Endothelial cell of umbilical vein (primary cell): ENCODE data around the gene BPTF. TPM values are rescaled to one million over a fixed set of nuclear protein-coding genes. Genes with fewer than 3 reads are reported as not detected.

Source experiments
- BruUV-seq: library from RNA; stranded (reverse); fragments of 400-500 nt; replicated peaks from 2 replicates; lab custom pipeline; 2021; lab: Mats Ljungman, UMichigan
- CTCF ChIA-PET: fragments of 300-600, 350-600 bp; sonication (Branson Sonifier 250); formaldehyde crosslinking; loops from one replicate; lab custom pipeline; 2021; ENCODE audit warnings: antibody characterized with exemption, inconsistent platforms; lab: Charles Lee
- POLR2A ChIA-PET: fragments of 300-600, 350-600 bp; sonication (Branson Sonifier 250); formaldehyde crosslinking; loops from one replicate; lab custom pipeline; 2021; ENCODE audit warnings: antibody characterized with exemption, inconsistent platforms; lab: Charles Lee
- DNase-seq: peaks from one replicate; pipeline ENCODE4 v3.0.0-alpha.2; 2011; ENCODE audit warnings: low read depth, low spot score
- FAIRE-seq: peaks from 2 replicates; lab custom pipeline; 2011; peaks lifted over from hg19 to GRCh38; lab: Jason Lieb, UNC
- H2AFZ ChIP-seq: 2 replicates; pipeline ENCODE4 v1.6.0; 2012; ENCODE audit warnings: low read depth, low read length, control low read depth, inconsistent platforms
- H3K27ac ChIP-seq: 2 replicates; pipeline ENCODE4 v1.5.1; 2011; ENCODE audit warnings: low read depth, mild to moderate bottlenecking, control low read depth, low read length, moderate library complexity; ENCODE audit not compliant: insufficient read depth
- H3K27me3 ChIP-seq, 2 experiments: 2 replicates each; pipeline versions ENCODE4 v1.6.0 to v1.6.1; 2011; ENCODE audit warnings: low read length in 2 of 2, mixed read lengths in 1 of 2; ENCODE audit not compliant: control insufficient read depth in 2 of 2, insufficient read depth in 2 of 2
- H3K36me3 ChIP-seq, 2 experiments: 2 replicates in 1 of 2; 3 replicates in 1 of 2; pipeline ENCODE4 v1.5.1; 2011; ENCODE audit warnings: low read length in 2 of 2, mild to moderate bottlenecking in 1 of 2, moderate library complexity in 1 of 2; ENCODE audit not compliant: control insufficient read depth in 2 of 2, insufficient read depth in 2 of 2; ENCODE audit errors: extremely low read depth in 1 of 2
- H3K4me1 ChIP-seq: 3 replicates; pipeline ENCODE4 v1.5.1; 2011; ENCODE audit warnings: mild to moderate bottlenecking, low read length; ENCODE audit not compliant: control insufficient read depth, insufficient read depth; ENCODE audit errors: extremely low read depth
- H3K4me2 ChIP-seq: 2 replicates; pipeline ENCODE4 v1.6.1; 2011; ENCODE audit warnings: low read length, control low read depth, mixed read lengths; ENCODE audit not compliant: insufficient read depth
- H3K4me3 ChIP-seq, 3 experiments: fragments of 200-600 bp in 1 of 3; sonication (generic), shearing (Covaris generic) in 1 of 3; replicated peaks in 1 of 3; 2 replicates each; pipeline ENCODE4 v1.5.1; 2011 to 2016; ENCODE audit warnings: control low read depth in 3 of 3, low read length in 3 of 3, mild to moderate bottlenecking in 2 of 3, inconsistent platforms in 1 of 3, low read depth in 1 of 3, moderate library complexity in 1 of 3; ENCODE audit not compliant: insufficient read depth in 1 of 3
- H3K79me2 ChIP-seq: 2 replicates; pipeline ENCODE4 v1.6.0; 2012; ENCODE audit warnings: low read length, inconsistent platforms; ENCODE audit not compliant: control insufficient read depth, insufficient read depth
- H3K9ac ChIP-seq: replicated peaks from 2 replicates; pipeline ENCODE3; 2011; ENCODE audit warnings: low read length, control low read depth; ENCODE audit not compliant: insufficient read depth; ENCODE audit errors: extremely low read depth
- H3K9me1 ChIP-seq: replicated peaks from 3 replicates; pipeline ENCODE4 v1.6.0; 2011; ENCODE audit warnings: mild to moderate bottlenecking, low read length; ENCODE audit not compliant: control insufficient read depth, insufficient read depth; ENCODE audit errors: extremely low read depth
- H3K9me3 ChIP-seq: replicated peaks from 2 replicates; pipeline ENCODE4 v1.5.1; 2012; ENCODE audit warnings: low read length, inconsistent platforms; ENCODE audit not compliant: control insufficient read depth, insufficient read depth
- H4K20me1 ChIP-seq: replicated peaks from 2 replicates; pipeline ENCODE3; 2011; ENCODE audit warnings: mild to moderate bottlenecking, low read length; ENCODE audit not compliant: control insufficient read depth, insufficient read depth; ENCODE audit errors: extremely low read depth
- CTCF ChIP-seq, 2 donors: IDR thresholded peaks; 1 replicate in 1 of 2; 2 replicates in 1 of 2; pipeline ENCODE4 v1.5.1; 2011; ENCODE audit warnings: low read length in 2 of 2, mild to moderate bottlenecking in 2 of 2, moderate library complexity in 2 of 2, control low read depth in 1 of 2, inconsistent platforms in 1 of 2, low read depth in 1 of 2; ENCODE audit not compliant: insufficient read depth in 1 of 2; ENCODE audit errors: extremely low read depth in 1 of 2
- EZH2 ChIP-seq: IDR thresholded peaks from 2 replicates; pipeline ENCODE4 v1.6.1; 2012; ENCODE audit warnings: borderline replicate concordance, low read depth, mild to moderate bottlenecking, moderate library complexity, low read length, inconsistent platforms; ENCODE audit not compliant: severe bottlenecking
- FOS ChIP-seq: IDR thresholded peaks from 2 replicates; pipeline ENCODE4 v1.6.1; 2011; ENCODE audit warnings: mild to moderate bottlenecking, low read length, moderate library complexity, borderline replicate concordance; ENCODE audit not compliant: insufficient read depth
- GATA2 ChIP-seq: IDR thresholded peaks from 2 replicates; pipeline ENCODE4 v1.7.0; 2011; ENCODE audit warnings: low read depth, mild to moderate bottlenecking, moderate library complexity, mixed read lengths, low read length; ENCODE audit not compliant: insufficient read length, insufficient read depth
- JUN ChIP-seq: IDR thresholded peaks from 2 replicates; pipeline ENCODE4 v1.6.1; 2011; ENCODE audit warnings: borderline replicate concordance, low read depth; ENCODE audit not compliant: insufficient read length, insufficient read depth
- MAX ChIP-seq: IDR thresholded peaks from 2 replicates; pipeline ENCODE4 v1.6.1; 2011; ENCODE audit not compliant: insufficient read depth, insufficient read length
- MYC ChIP-seq: IDR thresholded peaks from one replicate; pipeline ENCODE4 v1.6.1; 2011; ENCODE audit warnings: mild to moderate bottlenecking, low read depth, low read length
- POLR2A ChIP-seq: IDR thresholded peaks from 2 replicates; pipeline ENCODE4 v1.6.1; 2012; ENCODE audit warnings: low read depth, mild to moderate bottlenecking, control low read depth, low read length
- POLR2AphosphoS5 ChIP-seq: IDR thresholded peaks from 2 replicates; pipeline ENCODE4 v1.6.1; 2012; ENCODE audit warnings: low read depth, mild to moderate bottlenecking, control low read depth, low read length, moderate library complexity; ENCODE audit not compliant: insufficient read depth
- dilution Hi-C: fragments of 300-500 bp; cut with MboI; formaldehyde crosslinking; loops from one replicate; pipeline ENCODE4 v1.15.0; 2019; ENCODE audit warnings: low sequenced_read_pairs; ENCODE audit not compliant: extremely low pct_ligation_motif_present
- intact Hi-C: fragments of 100-400 bp; cut with micrococcal nuclease; formaldehyde crosslinking; loops from one replicate; pipeline ENCODE4 v1.10.0; 2022
- polyA plus RNA-seq, 4 experiments: library from polyadenylated mRNA; depleted of rRNA in 3 of 4; stranded (reverse) in 3 of 4; unstranded in 1 of 4; fragments of >200 nt; gene quantifications; 2 replicates each; pipeline versions ENCODE4 v1.2.1 to v1.2.3, GENCODE V29; 2011 to 2012; ENCODE audit warnings: missing spikeins in 1 of 4
- total RNA-seq: library from RNA; stranded (reverse); gene quantifications from 2 replicates; pipeline ENCODE4 v1.2.3, GENCODE V29; 2021

BPTF gene
- total and polyA plus RNA-seq, 2 donors (not counting 3 experiments of a cell fraction or from before 2014, with no cell fraction given): 41.0 to 88.1 TPM

GRCh38 chr17:68015081-68015723 is 189.9 kb downstream of the BPTF start:
- Histone ChIP-seq H4K20me1 (no peaks in the 10 kb centered on the region), H3K27me3 (peaks cover 0 to 7% of the 10 kb centered on the region in 2 experiments), H3K4me3 (no peak overlapping the region), H3K9me3 (no peaks in the 10 kb centered on the region), H3K9ac (no peak overlapping the region), H3K4me2 (no peak overlapping the region), H3K27ac (no peak overlapping the region), H2AFZ (no peak overlapping the region), H3K9me1 (no peaks in the 10 kb centered on the region), H3K36me3 (no peaks in the 10 kb centered on the region), H3K4me1 (peaks cover 2% of the 10 kb centered on the region), H3K79me2 (no peaks in the 10 kb centered on the region)
- no TSS peak for BruUV-seq
- intact Hi-C loops: no loop called here
- no peak for TF ChIP-seq MAX
- TF ChIP-seq EZH2: no peak
- no peak for TF ChIP-seq MYC
- no peak for TF ChIP-seq GATA2
- no peak for TF ChIP-seq POLR2A
- no peak for TF ChIP-seq CTCF (IDR thresholded peaks at IDR 0.05; ENCODE audit: extremely low read depth in 1 of 2, insufficient read depth in 1 of 2, low read depth in 1 of 2, low read length in 2 of 2)
- no peak for TF ChIP-seq POLR2AphosphoS5
- TF ChIP-seq FOS: no peak
- TF ChIP-seq JUN: no peak
- ChIA-PET POLR2A (no interaction called here), CTCF (interaction anchor here (1.2 kb wide), 1 partner anchor 43 kb away, joined by 3 read pairs; no protein-coding TSS in a partner anchor)
- FAIRE-seq (no peak), DNase-seq (no peak)
- dilution Hi-C loops: no loop called here
